Measurements from ENCODE around the gene ZNF33A. TPM values are rescaled to one million over a fixed set of nuclear protein-coding genes. Genes with fewer than 3 reads are reported as not detected.
"Not testable (repeated sequence)": the region's sequence is repeated elsewhere in the genome, so short reads cannot be mapped to it uniquely, and the experiment has no call there.

ZNF33A gene
- total and polyA plus RNA-seq, 2 donors (not counting 3 experiments of a cell fraction or from before 2014, with no cell fraction given): 4.6 to 13.2 TPM

GRCh38 chr10:38054361-38054797, 43.9 kb downstream of the ZNF33A start:
- Histone ChIP-seq H3K4me1 (ENCODE audit: control insufficient read depth, extremely low read depth, insufficient read depth, low read length) (no peaks in the 10 kb centered on the region), H4K20me1 (replicated peaks; ENCODE audit: control insufficient read depth, extremely low read depth, insufficient read depth, low read length) (no peaks in the 10 kb centered on the region), H2AFZ (ENCODE audit: low read depth, low read length) (no peak overlapping the region), H3K79me2 (ENCODE audit: control insufficient read depth, insufficient read depth, low read length) (no peaks in the 10 kb centered on the region), H3K9me1 (replicated peaks; ENCODE audit: control insufficient read depth, extremely low read depth, insufficient read depth, low read length) (no peaks in the 10 kb centered on the region), H3K9me3 (replicated peaks; ENCODE audit: control insufficient read depth, insufficient read depth, low read length) (peaks cover 4% of the 10 kb centered on the region), H3K4me3 (replicated peaks in 1 of 3; ENCODE audit: insufficient read depth in 1 of 3, low read depth in 1 of 3, low read length in 3 of 3) (no peak overlapping the region), H3K36me3 (ENCODE audit: control insufficient read depth in 2 of 2, extremely low read depth in 1 of 2, insufficient read depth in 2 of 2, low read length in 2 of 2) (peaks cover 3% of the 10 kb centered on the region in 2 experiments), H3K9ac (replicated peaks; ENCODE audit: extremely low read depth, insufficient read depth, low read length) (no peak overlapping the region), H3K27me3 (ENCODE audit: control insufficient read depth in 2 of 2, insufficient read depth in 2 of 2, low read length in 2 of 2) (no peaks in the 10 kb centered on the region), H3K27ac (ENCODE audit: insufficient read depth, low read depth, low read length) (no peak overlapping the region), H3K4me2 (ENCODE audit: insufficient read depth, low read length) (no peak overlapping the region)
- no peak for FAIRE-seq
- no peak for DNase-seq (ENCODE audit: low read depth, low spot score)
- dilution Hi-C loops (cut with MboI; ENCODE audit: extremely low pct_ligation_motif_present, low sequenced_read_pairs): no loop called here
- intact Hi-C loops (cut with micrococcal nuclease): no loop called here
- no peak for TF ChIP-seq MAX (IDR thresholded peaks at IDR 0.05; ENCODE audit: insufficient read depth, insufficient read length)
- TF ChIP-seq FOS (IDR thresholded peaks at IDR 0.05; ENCODE audit: borderline replicate concordance, insufficient read depth, low read length): no peak
- TF ChIP-seq MYC (IDR thresholded peaks at IDR 0.05; ENCODE audit: low read depth, low read length): no peak
- TF ChIP-seq GATA2 (IDR thresholded peaks at IDR 0.05; ENCODE audit: insufficient read depth, insufficient read length, low read depth, low read length): no peak
- ChIA-PET CTCF (no interaction called here), POLR2A (no interaction called here)
- BruUV-seq (replicated peaks): no TSS peak

- dilution Hi-C loops (cut with MboI; ENCODE audit: extremely low pct_ligation_motif_present, low sequenced_read_pairs); H3K27me3 ChIP-seq (ENCODE audit: control insufficient read depth in 2 of 2, insufficient read depth in 2 of 2, low read length in 2 of 2); H3K36me3 ChIP-seq (ENCODE audit: control insufficient read depth in 2 of 2, extremely low read depth in 1 of 2, insufficient read depth in 2 of 2, low read length in 2 of 2); CTCF ChIA-PET; POLR2A ChIA-PET; H3K4me1 ChIP-seq (ENCODE audit: control insufficient read depth, extremely low read depth, insufficient read depth, low read length); BruUV-seq (replicated peaks); H3K79me2 ChIP-seq (ENCODE audit: control insufficient read depth, insufficient read depth, low read length); H4K20me1 ChIP-seq (replicated peaks; ENCODE audit: control insufficient read depth, extremely low read depth, insufficient read depth, low read length); H3K27ac ChIP-seq (ENCODE audit: insufficient read depth, low read depth, low read length); intact Hi-C loops (cut with micrococcal nuclease); H3K9me3 ChIP-seq (replicated peaks; ENCODE audit: control insufficient read depth, insufficient read depth, low read length); DNase-seq (ENCODE audit: low read depth, low spot score); H3K4me2 ChIP-seq (ENCODE audit: insufficient read depth, low read length); H3K9ac ChIP-seq (replicated peaks; ENCODE audit: extremely low read depth, insufficient read depth, low read length); H3K9me1 ChIP-seq (replicated peaks; ENCODE audit: control insufficient read depth, extremely low read depth, insufficient read depth, low read length); H3K4me3 ChIP-seq (replicated peaks in 1 of 3; ENCODE audit: insufficient read depth in 1 of 3, low read depth in 1 of 3, low read length in 3 of 3); FAIRE-seq; H2AFZ ChIP-seq (ENCODE audit: low read depth, low read length): not testable (repeated sequence)
Observed at GRCh38 chr10:38055274-38055894, 44.9 kb downstream of the ZNF33A start.

Measured in endothelial cell of umbilical vein (primary cell).